SU-DHL-6 (cell line): ENCODE results near the gene CR1.
A peak's percentile ranks its signal among the peaks of the same experiment; 100 is the strongest.

ENCODE experiments used
- H2AFZ ChIP-seq: fragments of 200-600 bp; sonication (generic); 2 replicates; pipeline ENCODE4 v1.6.1; 2014; ENCODE audit warnings: low read depth, mild to moderate bottlenecking, moderate library complexity, mixed read lengths, antibody characterized with exemption, low read length; ENCODE audit not compliant: severe bottlenecking
- H3F3A ChIP-seq: fragments of 200-600 bp; shearing (Covaris generic); 2 replicates; pipeline ENCODE4 v1.6.0; 2016; ENCODE audit warnings: antibody characterized with exemption, mild to moderate bottlenecking; ENCODE audit not compliant: insufficient read depth
- H3K27ac ChIP-seq: fragments of 200-600 bp; sonication (generic); 2 replicates; pipeline ENCODE4 v1.5.1; 2016; ENCODE audit warnings: low read depth, mild to moderate bottlenecking, low read length, moderate library complexity, mixed read lengths
- H3K27me3 ChIP-seq: fragments of 200-600 bp; sonication (generic), shearing (Covaris generic); 2 replicates; pipeline ENCODE4 v1.6.0; 2014; ENCODE audit warnings: mild to moderate bottlenecking, low read length
- H3K36me3 ChIP-seq: fragments of 200-600 bp; sonication (generic); 2 replicates; pipeline ENCODE4 v1.6.1; 2014; ENCODE audit warnings: mild to moderate bottlenecking, low read length, mixed read lengths
- H3K4me2 ChIP-seq: fragments of 300-600, 200-600 bp; shearing (Covaris generic), sonication (generic); 2 replicates; pipeline ENCODE4 v1.6.0; 2014; ENCODE audit warnings: low read length, low read depth, mild to moderate bottlenecking; ENCODE audit not compliant: poor library complexity, severe bottlenecking
- H3K4me3 ChIP-seq: fragments of 200-600 bp; sonication (generic); 2 replicates; pipeline ENCODE4 v1.5.1; 2014; ENCODE audit warnings: antibody characterized with exemption, low read length, mild to moderate bottlenecking, mixed read lengths; ENCODE audit not compliant: insufficient read depth, poor library complexity, severe bottlenecking
- H3K79me2 ChIP-seq: fragments of 200-600 bp; sonication (generic); 2 replicates; pipeline ENCODE4 v1.6.1; 2014; ENCODE audit warnings: mild to moderate bottlenecking, low read length, moderate library complexity; ENCODE audit not compliant: insufficient read depth
- H3K9ac ChIP-seq: fragments of 200-600 bp; sonication (generic); 2 replicates; pipeline ENCODE4 v1.7.0; 2014; ENCODE audit warnings: mild to moderate bottlenecking, low read length
- H3K9me2 ChIP-seq: fragments of 200-600 bp; sonication (generic); replicated peaks from 2 replicates; pipeline ENCODE4 v1.6.1; 2014; ENCODE audit warnings: low read length; ENCODE audit not compliant: insufficient read depth
- H3K9me3 ChIP-seq: fragments of 200-600 bp; sonication (generic); 2 replicates; pipeline ENCODE4 v1.6.1; 2014; ENCODE audit warnings: low read length, mixed read lengths; ENCODE audit not compliant: insufficient read depth
- H4K20me1 ChIP-seq: fragments of 200-600 bp; sonication (generic); 2 replicates; pipeline ENCODE4 v1.6.1; 2014; ENCODE audit warnings: low read depth, mild to moderate bottlenecking, antibody characterized with exemption, low read length, moderate library complexity, mixed read lengths
- CTCF ChIP-seq: fragments of 200-600 bp; sonication (generic); IDR thresholded peaks from one replicate; pipeline ENCODE4 v1.5.1; 2017; ENCODE audit warnings: antibody characterized with exemption, mild to moderate bottlenecking, low read length, moderate library complexity; ENCODE audit not compliant: insufficient read depth, poor library complexity, severe bottlenecking
- EZH2phosphoT487 ChIP-seq: fragments of 200-600 bp; sonication (generic), shearing (Covaris generic); conservative IDR thresholded peaks from 2 replicates; pipeline ENCODE4 v1.6.1; 2018; ENCODE audit warnings: mild to moderate bottlenecking, antibody characterized with exemption, low read length, moderate library complexity, mixed read lengths

CR1 gene

GRCh38 chr1:207455183-207455754 is 40.7 kb upstream of the CR1 start:
- Histone ChIP-seq H4K20me1 (no peaks in the 10 kb centered on the region), H3K4me3 (no peak overlapping the region)

DNA sequence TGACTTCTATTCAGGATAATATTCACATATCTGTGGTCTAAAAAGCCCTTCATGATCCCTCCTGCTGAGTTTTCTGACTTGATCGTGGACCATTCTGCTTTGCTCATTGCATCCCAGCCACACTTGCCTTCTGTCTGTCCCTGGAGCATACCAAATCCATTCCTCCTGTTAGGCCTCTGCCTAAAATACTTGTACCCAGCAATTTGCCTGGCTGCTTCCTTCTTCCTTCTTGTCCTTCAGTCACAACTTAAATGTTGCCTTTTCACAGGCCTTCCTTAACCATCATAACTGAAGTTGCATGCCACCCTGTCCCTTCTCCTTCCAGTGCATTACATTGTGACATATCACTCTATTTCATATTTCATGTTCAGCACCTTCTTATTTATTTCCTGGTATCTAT is 37.5 kb upstream of the CR1 start:
- TF ChIP-seq CTCF = no peak
- no peak for TF ChIP-seq EZH2phosphoT487
- H4K20me1 ChIP-seq = no peaks in the 10 kb centered on the region
- H3K4me3 ChIP-seq = no peak overlapping the region
- H3K27me3 ChIP-seq = no peaks in the 10 kb centered on the region
- no peaks in the 10 kb centered on the region for H3K9me2 ChIP-seq
- no peak overlapping the region for H3K27ac ChIP-seq
- no peaks in the 10 kb centered on the region for H3F3A ChIP-seq
- no peaks in the 10 kb centered on the region for H3K36me3 ChIP-seq
- H3K9ac ChIP-seq = no peak overlapping the region
- H3K79me2 ChIP-seq = no peaks in the 10 kb centered on the region
- no peak overlapping the region for H3K4me2 ChIP-seq
- H2AFZ ChIP-seq = no peak overlapping the region
- H3K9me3 ChIP-seq = no peaks in the 10 kb centered on the region

More at GRCh38 chr1:207455183-207455754, 40.7 kb upstream of the CR1 start:
- no peaks in the 10 kb centered on the region for H3F3A ChIP-seq
- no peaks in the 10 kb centered on the region for H3K9me3 ChIP-seq
- peak overlapping the region; percentile 61 for H3K4me2 ChIP-seq
- no peaks in the 10 kb centered on the region for H3K79me2 ChIP-seq
- H3K9me2 ChIP-seq = no peaks in the 10 kb centered on the region
- no peak for TF ChIP-seq EZH2phosphoT487
- TF ChIP-seq CTCF = no peak
- H3K36me3 ChIP-seq = no peaks in the 10 kb centered on the region
- H3K9ac ChIP-seq = no peak overlapping the region
- H3K27me3 ChIP-seq = no peaks in the 10 kb centered on the region
- no peak overlapping the region for H2AFZ ChIP-seq
- H3K27ac ChIP-seq = no peak overlapping the region

- no peak overlapping the region for H2AFZ ChIP-seq
Observed at GRCh38 chr1:207459008-207459407, 36.9 kb upstream of the CR1 start.

More at GRCh38 chr1:207459008-207459407, 36.9 kb upstream of the CR1 start:
- no peak overlapping the region for H3K9ac ChIP-seq
- no peaks in the 10 kb centered on the region for H3K36me3 ChIP-seq
- no peak overlapping the region for H3K27ac ChIP-seq
- no peaks in the 10 kb centered on the region for H3K9me2 ChIP-seq
- no peaks in the 10 kb centered on the region for H3K27me3 ChIP-seq
- no peaks in the 10 kb centered on the region for H3F3A ChIP-seq
- no peak overlapping the region for H3K4me3 ChIP-seq
- no peaks in the 10 kb centered on the region for H3K79me2 ChIP-seq
- H3K9me3 ChIP-seq = no peaks in the 10 kb centered on the region
- no peaks in the 10 kb centered on the region for H4K20me1 ChIP-seq
- H3K4me2 ChIP-seq = no peak overlapping the region
- no peak for TF ChIP-seq EZH2phosphoT487
- no peak for TF ChIP-seq CTCF
